GM13977 (cell line): ENCODE measurements around the gene RNASE12.

Experiments
- DNase-seq: peaks from one replicate; pipeline ENCODE4 v3.0.0; 2012; ENCODE audit warnings: low spot score
- CTCF ChIP-seq: IDR thresholded peaks from 2 replicates; pipeline ENCODE4 v1.5.1; 2012; ENCODE audit warnings: mild to moderate bottlenecking, control low read depth; ENCODE audit not compliant: insufficient read depth; ENCODE audit errors: extremely low read depth, missing control alignments
- in situ Hi-C: fragments of 300-500 bp; cut with MboI; formaldehyde crosslinking; loops from one replicate; pipeline ENCODE4 v1.12.0; 2022; ENCODE audit warnings: low sequenced_read_pairs, low pct_unique_long_range_greater_than_20kb, mixed read lengths, inconsistent platforms; ENCODE audit not compliant: unreplicated experiment

The RNASE12 gene

DNA sequence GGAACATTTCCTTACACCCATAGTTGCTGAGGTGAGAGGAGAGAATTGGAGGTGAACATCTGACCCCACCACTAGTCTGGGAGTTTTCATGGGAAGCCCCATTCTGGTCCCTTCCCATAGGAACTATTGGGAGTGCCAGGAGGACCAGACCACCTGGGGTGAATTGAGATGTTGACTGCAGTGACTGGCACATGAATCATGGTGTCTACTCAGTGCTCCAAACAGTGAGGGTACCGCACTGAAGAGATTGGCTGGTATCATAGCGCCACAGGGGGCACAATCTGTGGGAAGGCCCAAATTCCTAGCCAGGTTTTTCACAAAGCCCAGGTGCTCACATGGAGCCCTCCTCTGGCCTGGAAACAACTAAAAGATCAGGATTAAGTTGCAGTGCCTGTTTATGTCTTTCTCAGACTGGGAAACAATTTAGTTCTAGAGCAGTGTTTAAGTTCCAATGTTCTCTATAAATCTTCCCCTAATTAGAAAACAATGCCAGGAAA lies 26.6 kb downstream of the RNASE12 start:
- no peak for TF ChIP-seq CTCF
- no peak for DNase-seq
- in situ Hi-C loops, result no loop called here

- in situ Hi-C loops, result no loop called here
- no peak for DNase-seq
- TF ChIP-seq CTCF, result no peak
Measured at GRCh38 chr14:20563971-20564370, 27.2 kb downstream of the RNASE12 start.

DNA sequence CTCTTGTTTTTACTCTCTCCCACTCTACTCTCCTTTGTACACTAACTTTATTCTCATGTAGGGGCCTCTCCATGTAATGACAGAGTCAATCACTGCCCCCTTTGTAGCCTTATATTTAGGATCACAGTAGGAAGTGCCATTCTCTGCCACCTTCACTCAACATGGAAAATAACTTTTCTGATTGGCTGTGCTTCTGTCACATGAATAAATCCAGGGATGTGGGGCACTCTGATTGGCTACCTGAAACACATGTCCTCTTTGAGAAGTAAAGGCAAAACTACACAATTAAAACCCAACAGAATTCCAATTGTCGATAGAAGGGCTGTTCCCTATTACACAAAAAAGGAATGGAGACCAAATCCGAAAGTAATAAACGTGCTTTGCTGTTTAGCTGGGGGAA lies 30.2 kb downstream of the RNASE12 start, which contains the start of gene RNASE9:
Gene RNASE9 (minus strand): TSS at position 87 of the 400 bp plus-strand sequence.
- no peak for TF ChIP-seq CTCF
- in situ Hi-C loops, result no loop called here
- DNase-seq, result no peak

- DNase-seq, result no peak
- in situ Hi-C loops, result no loop called here
- no peak for TF ChIP-seq CTCF
Measured at GRCh38 chr14:20559461-20559904, 31.7 kb downstream of the RNASE12 start.

DNA sequence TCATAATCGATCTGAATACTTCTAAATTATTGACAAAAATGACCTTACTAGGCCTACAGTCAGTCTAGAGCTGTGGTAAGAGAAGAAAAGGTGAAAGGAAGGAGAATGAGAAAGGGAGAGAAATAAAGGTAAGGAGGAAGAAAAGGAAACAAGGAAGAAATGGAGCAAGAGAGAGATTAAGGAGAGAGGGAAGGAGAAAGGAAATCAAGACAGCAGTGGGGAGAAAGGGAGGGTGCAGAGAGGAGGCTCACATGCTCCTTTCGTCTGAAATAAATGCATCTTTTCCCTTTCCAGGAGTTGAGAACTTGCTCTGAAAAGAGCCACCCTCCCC lies 34.0 kb downstream of the RNASE12 start:
- TF ChIP-seq CTCF, result no peak
- in situ Hi-C loops, result no loop called here
- DNase-seq, result no peak

GRCh38 chr14:20556500-20557211 lies 34.5 kb downstream of the RNASE12 start:
- DNase-seq, result no peak
- in situ Hi-C loops, result no loop called here

More at GRCh38 chr14:20556500-20557211, 34.5 kb downstream of the RNASE12 start:
- no peak for TF ChIP-seq CTCF
